H1 (cell line): ENCODE data around the gene DAB2IP.

Experiments used
- BRCA1 ChIP-seq: IDR thresholded peaks from 2 replicates; pipeline ENCODE4 v1.6.1; 2012; ENCODE audit warnings: low read depth, low read length, improper control_type of control experiment
- CBX5 ChIP-seq: fragments of 300-800, 300-1000 bp; sonication (generic); IDR thresholded peaks from 2 replicates; pipeline ENCODE4 v1.7.1; 2016; ENCODE audit warnings: antibody characterized with exemption, low read length, low read depth
- CTCF ChIP-seq, 3 experiments: IDR thresholded peaks; 1 replicate in 2 of 3; 2 replicates in 1 of 3; pipeline versions ENCODE4 v1.5.1 to v1.6.1; 2011; ENCODE audit warnings: low read length in 3 of 3, mild to moderate bottlenecking in 3 of 3, inconsistent platforms in 2 of 3, low read depth in 1 of 3, moderate library complexity in 1 of 3; ENCODE audit not compliant: insufficient read depth in 1 of 3; ENCODE audit errors: control extremely low read depth in 1 of 3
- EP300 ChIP-seq, 2 experiments: IDR thresholded peaks; 1 replicate in 1 of 2; 2 replicates in 1 of 2; pipeline ENCODE4 v1.6.1; 2011 to 2012; ENCODE audit warnings: low read depth in 2 of 2, low read length in 2 of 2, mild to moderate bottlenecking in 2 of 2, borderline replicate concordance in 1 of 2, inconsistent platforms in 1 of 2, moderate library complexity in 1 of 2
- JUND ChIP-seq: IDR thresholded peaks from 2 replicates; pipeline ENCODE4 v1.6.1; 2011; ENCODE audit warnings: mild to moderate bottlenecking, improper control_type of control experiment, low read length
- RAD21 ChIP-seq, 2 experiments: IDR thresholded peaks in 1 of 2; conservative IDR thresholded peaks in 1 of 2; 2 replicates each; pipeline ENCODE4 v1.6.1; 2011; ENCODE audit warnings: low read depth in 2 of 2, low read length in 2 of 2, improper control_type of control experiment in 1 of 2, inconsistent platforms in 1 of 2, mild to moderate bottlenecking in 1 of 2, moderate library complexity in 1 of 2
- SP2 ChIP-seq: IDR thresholded peaks from 2 replicates; pipeline ENCODE4 v1.6.1; 2012; ENCODE audit warnings: mild to moderate bottlenecking, low read length, inconsistent platforms

- TF ChIP-seq JUND (no peak), SP2 (no peak), CTCF (IDR thresholded peaks at IDR 0.05; ENCODE audit: control extremely low read depth in 1 of 3, insufficient read depth in 1 of 3, low read depth in 1 of 3, low read length in 3 of 3) (no peak), EP300 (IDR thresholded peaks at IDR 0.05; ENCODE audit: borderline replicate concordance in 1 of 2, low read depth in 2 of 2, low read length in 2 of 2) (no peak), RAD21 (IDR thresholded peaks at IDR 0.05 in 1 of 2, conservative IDR thresholded peaks at IDR 0.05 in 1 of 2; ENCODE audit: low read depth in 2 of 2, low read length in 2 of 2) (no peak), CBX5 (no peak), BRCA1 (no peak)
Observed at GRCh38 chr9:121638901-121639592, 12.4 kb upstream of the DAB2IP start.
